Measurements from ENCODE around the gene WDR47.

Gene WDR47

DNA sequence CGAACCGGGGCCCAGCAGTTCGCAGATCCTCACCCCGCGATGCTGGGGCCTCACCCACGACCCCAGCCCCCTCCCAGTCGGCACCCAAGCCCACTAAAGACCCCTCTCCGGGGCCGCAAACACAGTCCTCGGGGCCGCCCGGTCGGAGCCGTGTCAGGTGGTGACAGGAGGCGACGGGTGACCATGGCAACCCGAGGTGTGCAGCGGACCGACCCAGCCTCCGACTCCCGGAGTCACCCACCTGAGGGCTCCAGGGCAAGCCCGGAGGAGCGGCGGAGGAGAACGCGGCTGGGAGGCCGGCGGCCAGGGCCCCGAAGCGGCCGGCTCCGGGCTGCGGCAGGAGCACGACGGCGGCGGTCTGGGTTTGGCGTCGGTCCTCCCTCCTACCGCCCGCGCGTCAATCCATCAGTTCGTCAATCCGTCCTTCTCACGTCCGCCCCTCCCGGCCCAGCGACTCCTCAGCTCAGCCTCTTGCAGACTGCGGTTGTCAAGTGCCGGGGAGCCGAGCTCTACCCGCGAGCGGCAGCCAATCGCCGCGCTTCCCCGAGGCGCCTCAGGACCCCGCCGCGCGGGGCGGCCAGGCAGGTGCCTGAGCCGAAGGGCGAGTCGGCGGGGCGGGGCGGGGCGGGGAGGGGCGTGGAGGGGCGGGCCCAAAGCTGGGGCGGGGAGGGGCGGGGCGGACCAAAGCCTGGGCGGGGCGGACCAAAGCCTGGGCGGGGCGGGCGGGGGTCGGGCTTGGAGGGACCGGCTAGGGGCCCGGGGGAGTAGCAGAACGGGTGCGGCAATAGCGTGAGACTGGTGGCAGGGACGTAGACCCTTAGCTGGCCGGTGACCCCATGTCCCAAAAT is at the start of gene WDR47:
WDR47 (minus strand) TSS at position 482 of the 848 bp plus-strand sequence. CDS start 18,590 bp downstream, outside the sequence.
- DNase-seq: peak; percentile 95

- no peak for DNase-seq
Observed at GRCh38 chr1:109091078-109091838, 49.4 kb upstream of the WDR47 start.

- DNase-seq: peak; percentile 93
Observed at GRCh38 chr1:109090196-109091077, 48.5 kb upstream of the WDR47 start, which contains the start of gene TMEM167B. TSS of gene TMEM167B (plus strand) at chr1:109090764. CDS start at chr1:109090873, 109 bp downstream.

DNA sequence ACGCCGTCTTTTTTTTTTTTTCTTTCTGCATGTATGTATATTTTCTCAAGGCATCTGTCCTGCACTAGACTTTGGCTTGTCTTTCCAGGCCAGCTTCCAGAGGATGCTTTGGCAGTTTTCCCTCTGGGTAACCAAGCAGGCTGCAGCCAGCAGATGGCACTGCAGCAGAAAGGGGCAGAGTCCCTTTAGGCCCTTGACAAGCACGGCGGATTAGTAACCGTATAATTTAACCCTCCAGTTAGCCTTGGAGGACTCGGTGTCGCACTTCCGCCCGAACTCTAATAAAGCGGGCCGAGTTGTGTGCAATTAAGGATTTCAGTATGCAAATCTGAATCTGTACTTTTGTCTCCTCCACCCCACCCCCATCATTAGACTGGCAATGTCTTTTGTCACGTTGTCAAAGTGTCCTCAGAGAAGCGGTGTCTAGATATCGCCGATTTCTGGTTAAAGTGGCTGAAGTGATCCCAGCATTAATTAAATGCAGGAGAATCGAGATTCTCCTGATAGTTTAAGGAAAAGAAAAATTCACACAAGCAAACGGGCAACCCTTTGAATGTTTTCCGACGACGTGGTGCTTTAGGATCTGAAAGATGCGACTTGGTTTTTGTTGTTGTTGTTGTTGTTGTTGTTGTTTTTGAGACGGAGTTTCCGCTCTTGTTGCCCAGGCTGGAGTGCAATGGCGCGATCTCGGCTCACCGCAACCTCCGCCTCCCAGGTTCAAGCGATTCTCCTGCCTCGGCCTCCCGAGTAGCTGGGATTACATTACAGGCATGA is 47.5 kb upstream of the WDR47 start:
- DNase-seq: no peak

DNA sequence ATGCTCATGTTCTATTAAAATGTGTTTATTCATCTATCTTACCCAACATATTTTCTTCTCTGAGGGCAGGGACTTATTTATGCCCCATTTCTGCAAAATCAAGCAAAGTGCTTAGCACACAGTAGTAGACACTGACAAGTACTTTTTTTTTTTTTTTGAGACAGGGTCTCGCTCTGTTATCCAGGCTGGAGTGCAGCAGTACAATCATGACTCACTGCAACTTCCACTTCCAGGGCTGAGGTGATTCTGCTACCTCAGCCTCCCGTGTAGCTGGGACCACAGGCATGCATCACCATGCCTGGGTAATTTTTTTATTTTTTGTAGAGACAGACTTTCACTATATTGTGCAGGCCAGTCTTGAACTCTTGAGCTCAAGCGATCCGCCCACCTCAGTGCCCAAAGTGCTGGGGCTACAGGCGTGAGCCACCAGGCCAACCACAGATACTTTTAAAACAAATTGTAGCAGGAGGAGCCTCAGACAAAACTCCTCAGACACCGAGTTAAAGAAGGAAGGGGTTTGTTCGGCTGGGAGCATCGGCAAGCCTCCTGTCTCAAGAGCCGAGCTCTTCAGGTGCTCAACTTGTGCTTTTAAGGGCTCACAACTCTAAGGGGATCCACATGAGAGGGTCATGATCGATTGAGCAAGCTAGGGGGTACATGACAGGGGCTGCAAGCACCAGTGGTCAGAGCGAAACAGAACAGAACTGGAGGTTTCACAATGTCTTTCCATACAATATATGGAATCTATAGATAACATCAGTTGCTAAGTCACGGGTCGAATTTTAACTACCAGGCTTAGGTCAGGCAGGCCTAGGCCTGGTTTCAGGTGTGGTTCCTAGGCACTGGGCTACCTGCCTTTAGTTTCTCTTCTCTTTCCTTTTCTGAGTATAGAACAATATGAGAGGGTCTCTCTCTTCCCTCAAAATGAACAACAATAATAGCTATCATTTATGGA is 42.9 kb upstream of the WDR47 start:
- no peak for DNase-seq

GRCh38 chr1:109083923-109084322 is 42.0 kb upstream of the WDR47 start:
- no peak for DNase-seq

- no peak for DNase-seq
Observed at GRCh38 chr1:109083501-109083900, 41.6 kb upstream of the WDR47 start.

- DNase-seq: no peak
Observed at GRCh38 chr1:109080441-109081082, 38.7 kb upstream of the WDR47 start.

DNA sequence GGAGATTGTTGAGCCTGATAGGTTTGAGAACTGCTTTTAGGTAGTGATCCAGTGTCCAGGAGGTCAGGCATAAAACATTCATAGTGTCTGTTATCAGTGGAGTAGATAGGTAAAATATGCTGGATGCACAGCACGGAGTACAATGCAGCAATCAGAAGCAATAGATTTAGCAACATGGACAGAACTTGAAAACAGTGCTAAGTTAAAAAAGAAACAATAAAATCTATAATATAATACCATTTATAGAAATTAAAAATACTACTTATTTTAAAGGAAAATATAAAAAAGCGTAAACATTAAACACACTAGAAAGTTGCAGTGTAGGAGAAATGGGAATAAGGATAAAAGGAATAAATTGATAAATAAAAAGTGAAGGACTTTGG is 37.3 kb upstream of the WDR47 start:
- DNase-seq: no peak

GRCh38 chr1:109078317-109078716 is 36.4 kb upstream of the WDR47 start:
- DNase-seq: no peak

DNA sequence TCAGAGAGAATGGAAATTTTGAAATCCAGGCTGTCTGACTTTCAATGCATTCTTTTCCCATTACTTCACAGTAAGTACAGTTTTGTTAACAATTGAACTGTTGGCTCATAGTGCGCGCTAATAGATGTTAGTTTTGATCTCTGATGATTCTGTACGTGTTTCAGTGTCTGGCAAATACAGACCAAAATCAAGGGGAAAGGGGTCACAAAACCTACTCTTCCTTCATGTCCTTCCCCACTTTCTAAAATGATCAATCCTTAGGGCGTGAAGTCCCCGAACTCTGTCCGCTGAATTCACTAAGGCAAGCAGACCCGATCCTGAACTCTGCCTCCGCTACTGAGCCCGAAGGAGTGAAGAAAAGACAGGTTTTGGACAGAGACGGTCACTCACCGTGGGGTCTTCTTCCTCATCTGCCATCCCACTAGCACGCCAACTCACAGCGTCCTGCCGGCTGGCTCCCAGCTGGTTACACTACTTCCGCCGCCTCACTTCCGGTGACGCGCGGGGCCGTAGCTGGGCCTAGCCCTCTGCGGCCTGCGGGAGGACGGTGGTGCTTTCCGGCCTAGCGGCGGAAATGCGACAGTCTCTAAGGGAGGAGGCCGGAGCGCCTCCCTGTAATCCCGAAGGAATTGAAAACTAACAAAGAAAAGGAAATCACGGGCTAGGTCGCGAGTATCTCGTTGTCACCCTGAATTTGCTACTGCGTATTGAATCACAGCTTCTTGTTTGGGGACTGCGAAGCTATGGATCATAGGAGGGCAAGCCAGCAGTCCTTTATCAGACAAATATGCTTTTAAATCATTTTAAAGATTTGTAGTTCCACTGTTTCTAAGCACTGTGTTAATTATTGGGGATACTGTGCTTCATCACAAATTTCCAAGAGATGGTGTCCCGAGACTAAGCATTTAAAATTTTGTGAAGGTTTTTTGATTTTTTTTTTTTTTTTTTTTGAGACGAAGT is 33.9 kb upstream of the WDR47 start, which contains the start of gene TAF13:
TAF13 (minus strand) TSS at position 473 of the 960 bp plus-strand sequence; CDS start at position 417, 56 bp downstream.
- peak; percentile 93 for DNase-seq

DNA sequence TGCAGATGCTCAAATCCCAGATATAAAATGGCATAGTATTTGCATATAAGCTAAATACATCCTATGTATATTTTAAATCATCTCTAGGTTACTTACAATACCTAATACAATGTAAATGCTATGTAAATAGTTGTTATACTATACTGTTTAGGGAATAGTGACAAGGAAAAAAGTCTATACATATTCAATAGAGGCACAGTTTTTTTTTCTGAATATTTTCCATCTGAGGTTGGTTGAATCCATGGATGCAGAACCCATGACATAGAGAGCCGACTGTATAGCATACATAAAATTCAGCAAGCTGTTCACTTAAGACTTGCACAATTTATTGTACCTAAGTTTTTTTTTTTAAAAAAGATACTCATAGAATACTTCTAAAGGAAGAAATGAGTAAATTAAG is 27.4 kb upstream of the WDR47 start:
- DNase-seq: no peak

DNA sequence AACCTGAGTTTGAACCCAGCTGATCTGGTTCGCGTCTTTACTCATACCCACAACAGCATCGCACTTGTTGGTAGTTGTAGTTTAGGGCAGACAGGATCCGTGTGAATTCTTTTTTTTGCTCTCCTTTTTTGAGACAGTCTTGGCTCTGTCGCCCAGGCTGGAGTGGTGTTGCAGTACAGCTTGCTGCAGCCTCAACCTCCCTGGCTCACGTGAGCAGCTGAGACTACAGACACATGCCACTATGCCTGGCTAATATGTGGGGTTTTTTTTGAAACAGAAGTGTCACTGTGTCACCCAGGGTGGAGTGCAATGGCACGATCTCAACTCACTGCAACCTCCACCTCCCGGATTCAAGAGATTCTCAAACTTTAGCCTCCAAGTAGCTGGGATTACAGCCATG is 26.0 kb upstream of the WDR47 start:
- no peak for DNase-seq

- DNase-seq: no peak
Observed at GRCh38 chr1:109065137-109065536, 23.2 kb upstream of the WDR47 start.

GRCh38 chr1:109061183-109061582 is 19.3 kb upstream of the WDR47 start:
- peak; percentile 33 for DNase-seq

DNA sequence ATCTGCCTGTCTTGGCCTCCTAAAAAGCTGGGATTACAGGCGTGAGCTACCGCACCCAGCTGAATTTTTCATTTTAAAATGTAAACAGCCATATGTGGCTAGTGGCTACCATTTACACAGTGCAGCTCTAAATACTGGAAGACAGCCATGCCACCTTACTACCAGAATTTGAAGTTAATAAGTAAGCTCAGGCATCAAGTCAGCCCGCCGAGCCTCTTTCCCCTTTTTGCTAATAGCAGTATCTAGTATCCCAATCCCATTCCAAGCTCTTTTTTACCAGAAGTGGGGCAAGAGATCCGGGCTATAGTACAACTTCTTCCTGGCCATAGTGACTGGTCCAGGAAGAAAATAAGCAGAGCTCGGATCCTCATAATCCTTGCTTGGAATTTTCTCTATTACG is 18.8 kb upstream of the WDR47 start:
- DNase-seq: peak; percentile 9

DNA sequence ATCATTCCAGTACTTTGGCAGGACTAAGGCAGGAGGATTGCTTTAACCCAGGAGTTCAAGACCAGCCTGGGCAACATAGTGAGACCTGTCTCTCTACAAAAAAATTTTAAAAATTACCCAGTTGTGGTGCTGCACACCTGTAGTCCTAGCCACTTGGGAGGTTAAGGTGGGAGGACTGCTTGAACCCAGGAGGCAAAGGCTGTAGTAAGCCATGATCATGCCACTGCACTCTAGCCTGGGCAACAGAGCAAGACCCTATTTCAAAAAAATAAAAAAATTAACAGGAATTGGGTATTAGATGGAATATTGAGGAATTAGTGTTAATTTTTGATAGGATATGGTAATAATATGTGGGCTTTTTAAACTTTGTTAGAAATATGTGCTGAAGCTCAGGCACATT is 17.1 kb upstream of the WDR47 start:
- no peak for DNase-seq

GRCh38 chr1:109056064-109056463 is 14.2 kb upstream of the WDR47 start:
- no peak for DNase-seq

GRCh38 chr1:109052145-109052544 is 10.2 kb upstream of the WDR47 start:
- peak; percentile 15 for DNase-seq
